ENCODE results near the gene TGIF1. TPM values are rescaled to one million over a fixed set of nuclear protein-coding genes. Genes with fewer than 3 reads are reported as not detected.

The TGIF1 gene
- total and polyA plus RNA-seq, 9 of the 15 experiments (the other 6 are each of a cell fraction or from before 2014, with no cell fraction given), result 16.1 to 77.7 (median 44.6) TPM

GRCh38 chr18:3454365-3455089, 4.6 kb downstream of the TGIF1 start (continued):
- no peak for TF ChIP-seq GMEB1 (CRISPR knock-in tag; IDR thresholded peaks at IDR 0.05)
- TF ChIP-seq PREB (CRISPR knock-in tag; IDR thresholded peaks at IDR 0.05), result no peak
- no peak for TF ChIP-seq RFX1 (IDR thresholded peaks at IDR 0.05)
- no peak for TF ChIP-seq ZNF311 (CRISPR knock-in tag; IDR thresholded peaks at IDR 0.05)
- TF ChIP-seq NELFE (IDR thresholded peaks at IDR 0.05; ENCODE audit: insufficient read depth, insufficient read length), result no peak
- 0 out of 2 replicates have a peak, but pooled peaks have one; percentile 10 for TF ChIP-seq ZC3H11A (IDR thresholded peaks at IDR 0.05; ENCODE audit: low read depth, low read length)
- TF ChIP-seq RAD21 (CRISPR knock-in tag; conservative IDR thresholded peaks at IDR 0.05 in 1 of 2, IDR thresholded peaks at IDR 0.05 in 1 of 2), result peak; percentile 80 to 85
- peak; percentile 68 for TF ChIP-seq TEAD4 (IDR thresholded peaks at IDR 0.05; ENCODE audit: low read length)
- no peak for TF ChIP-seq TEAD4 (CRISPR knock-in tag; IDR thresholded peaks at IDR 0.05; ENCODE audit: borderline replicate concordance)
- TF ChIP-seq ZNF384 (IDR thresholded peaks at IDR 0.05; ENCODE audit: low read depth, low read length), result peak; percentile 49; the same call in 1 of the 2 replicates
- no peak for TF ChIP-seq FOSL1 (tag; conservative IDR thresholded peaks at IDR 0.05)
- no peak for TF ChIP-seq ZNF512 (tag; IDR thresholded peaks at IDR 0.05)
- peak; percentile 47 for TF ChIP-seq TBP (optimal IDR thresholded peaks at IDR 0.05; ENCODE audit: low read depth, low read length)
- peak; percentile 57; the same call in 1 of the 2 replicates for TF ChIP-seq MAFF (IDR thresholded peaks at IDR 0.05; ENCODE audit: low read length)
- no peak for TF ChIP-seq ZNF239 (CRISPR knock-in tag; IDR thresholded peaks at IDR 0.05)
- no peak for TF ChIP-seq FOXJ3 (CRISPR knock-in tag; IDR thresholded peaks at IDR 0.05)
- no peak for TF ChIP-seq TAF15 (IDR thresholded peaks at IDR 0.05; ENCODE audit: low read depth, low read length)
- TF ChIP-seq ZNF280B (CRISPR knock-in tag; IDR thresholded peaks at IDR 0.05), result no peak

Data from K562 (cell line).